Astrocyte (in vitro differentiated cells and primary cell): ENCODE measurements around the gene GRAP2. TPM values are rescaled to one million over a fixed set of nuclear protein-coding genes. Genes with fewer than 3 reads are reported as not detected.

Experiments used
- DNase-seq: peaks from one replicate; pipeline ENCODE4 v3.0.0-alpha.2; 2010; ENCODE audit warnings: low read depth
- FAIRE-seq: peaks from 2 replicates; lab custom pipeline; 2011; peaks lifted over from hg19 to GRCh38; lab: Jason Lieb, UNC
- H2AFZ ChIP-seq: 2 replicates; pipeline ENCODE4 v1.6.0; 2012; ENCODE audit warnings: low read depth, low read length, inconsistent platforms
- H3K27ac ChIP-seq: 2 replicates; pipeline ENCODE4 v1.5.1; 2011; ENCODE audit warnings: low read depth, low read length, inconsistent platforms
- H3K27me3 ChIP-seq: 2 replicates; pipeline ENCODE4 v1.6.0; 2011; ENCODE audit warnings: low read length, inconsistent platforms; ENCODE audit not compliant: insufficient read depth
- H3K36me3 ChIP-seq: 2 replicates; pipeline ENCODE4 v1.5.1; 2011; ENCODE audit warnings: low read length, inconsistent platforms; ENCODE audit not compliant: insufficient read depth
- H3K4me1 ChIP-seq: 2 replicates; pipeline ENCODE4 v1.5.1; 2011; ENCODE audit warnings: low read length, inconsistent platforms; ENCODE audit not compliant: insufficient read depth
- H3K4me2 ChIP-seq: 2 replicates; pipeline ENCODE4 v1.6.0; 2012; ENCODE audit warnings: low read length, inconsistent platforms
- H3K4me3 ChIP-seq: 2 replicates; pipeline ENCODE4 v1.5.1; 2011; ENCODE audit warnings: low read depth, mild to moderate bottlenecking, low read length, inconsistent platforms; ENCODE audit not compliant: insufficient read depth
- H3K79me2 ChIP-seq: 2 replicates; pipeline ENCODE4 v1.6.0; 2012; ENCODE audit warnings: mild to moderate bottlenecking, low read length, inconsistent platforms; ENCODE audit not compliant: insufficient read depth
- H3K9ac ChIP-seq: 2 replicates; pipeline ENCODE4 v1.6.0; 2012; ENCODE audit warnings: mild to moderate bottlenecking, low read length, inconsistent platforms
- H3K9me3 ChIP-seq: 2 replicates; pipeline ENCODE4 v1.5.1; 2012; ENCODE audit warnings: low read depth, mild to moderate bottlenecking, low read length, inconsistent platforms; ENCODE audit not compliant: insufficient read depth
- H4K20me1 ChIP-seq: 2 replicates; pipeline ENCODE4 v1.6.0; 2012; ENCODE audit warnings: low read length, inconsistent platforms; ENCODE audit not compliant: insufficient read depth
- H3K27ac Mint-ChIP-seq: one replicate; pipeline ENCODE4 v1.8.0; 2021; ENCODE audit warnings: mild to moderate bottlenecking, mixed read lengths; ENCODE audit not compliant: unreplicated experiment
- H3K27me3 Mint-ChIP-seq: one replicate; pipeline ENCODE4 v1.8.0; 2021; ENCODE audit warnings: low read depth, mixed read lengths; ENCODE audit not compliant: unreplicated experiment
- H3K36me3 Mint-ChIP-seq: one replicate; pipeline ENCODE4 v1.8.0; 2021; ENCODE audit warnings: low read depth, mixed read lengths; ENCODE audit not compliant: unreplicated experiment
- H3K4me1 Mint-ChIP-seq: one replicate; pipeline ENCODE4 v1.8.0; 2021; ENCODE audit warnings: low read depth, mixed read lengths; ENCODE audit not compliant: unreplicated experiment
- H3K4me3 Mint-ChIP-seq: one replicate; pipeline ENCODE4 v1.8.0; 2021; ENCODE audit warnings: mild to moderate bottlenecking, moderate library complexity, mixed read lengths; ENCODE audit not compliant: unreplicated experiment
- H3K9me3 Mint-ChIP-seq: one replicate; pipeline ENCODE4 v1.8.0; 2021; ENCODE audit warnings: mild to moderate bottlenecking, mixed read lengths; ENCODE audit not compliant: unreplicated experiment
- EZH2 ChIP-seq: IDR thresholded peaks from 2 replicates; pipeline ENCODE4 v1.6.1; 2012; ENCODE audit warnings: mild to moderate bottlenecking, low read length, inconsistent platforms; ENCODE audit not compliant: insufficient read depth
- total RNA-seq: library from RNA; stranded (reverse); gene quantifications from 2 replicates; pipeline ENCODE4 v1.2.1, GENCODE V29; 2021
- TF ChIP-seq, protein P1 (sequence below): IDR thresholded peaks from 2 replicates; pipeline ENCODE4 v1.5.1; 2011; ENCODE audit warnings: low read depth, mild to moderate bottlenecking, inconsistent platforms, low read length, moderate library complexity; ENCODE audit not compliant: insufficient read depth

GRAP2 gene
- total RNA-seq, 1 donor from 2014 or later: 0.23 TPM

DNA sequence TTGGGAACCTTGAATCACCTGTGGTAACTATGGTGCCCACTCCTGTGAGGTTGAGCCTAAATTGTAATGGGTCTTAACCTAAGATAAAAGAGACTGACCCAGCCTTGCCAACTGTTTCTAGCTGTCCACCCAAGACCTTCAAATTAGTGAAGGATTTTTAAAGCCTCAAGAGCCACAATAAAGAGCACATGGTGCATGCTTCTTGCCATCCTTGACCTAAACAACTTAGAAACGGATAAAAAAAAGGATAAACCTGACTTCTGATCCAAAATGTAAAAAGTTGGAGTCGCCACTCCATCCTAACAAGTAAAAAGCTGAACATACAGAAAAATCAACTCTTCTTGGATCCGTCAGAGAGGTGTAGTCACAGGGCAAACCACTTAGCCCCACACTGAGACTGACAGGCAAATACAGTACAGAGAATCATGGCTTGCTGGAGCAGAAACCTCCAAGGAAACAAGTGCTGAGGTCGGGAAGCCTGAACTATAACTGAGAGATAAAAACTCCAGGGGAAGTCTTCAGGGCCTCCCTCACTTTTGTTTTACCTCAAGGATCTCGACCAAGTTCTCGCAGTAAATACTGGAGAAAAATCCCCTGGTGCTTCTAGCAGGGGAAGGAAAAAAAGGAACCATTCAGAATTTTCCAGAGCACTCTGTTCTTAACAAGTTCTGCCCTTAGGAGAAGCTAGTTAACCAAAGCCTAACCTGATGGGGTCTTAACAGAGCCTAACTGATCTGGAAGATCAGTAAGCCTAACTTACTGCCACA, 23.6 kb upstream of the GRAP2 start:
- Mint-ChIP-seq H3K27me3 (peaks cover 3% of the 10 kb centered on the region), H3K27ac (no peak overlapping the region), H3K9me3 (no peaks in the 10 kb centered on the region), H3K4me1 (no peaks in the 10 kb centered on the region), H3K36me3 (no peaks in the 10 kb centered on the region), H3K4me3 (no peak overlapping the region)
- no peak for DNase-seq
- Histone ChIP-seq H3K4me3 (no peak overlapping the region), H3K9ac (no peak overlapping the region), H3K36me3 (no peaks in the 10 kb centered on the region), H3K27ac (no peak overlapping the region), H3K4me2 (no peak overlapping the region), H3K79me2 (no peaks in the 10 kb centered on the region), H2AFZ (no peak overlapping the region), H3K4me1 (no peaks in the 10 kb centered on the region), H3K27me3 (peaks cover 8% of the 10 kb centered on the region), H4K20me1 (no peaks in the 10 kb centered on the region), H3K9me3 (no peaks in the 10 kb centered on the region)
- FAIRE-seq: no peak
- no peak for TF ChIP-seq EZH2
- TF ChIP-seq, protein P1, sequence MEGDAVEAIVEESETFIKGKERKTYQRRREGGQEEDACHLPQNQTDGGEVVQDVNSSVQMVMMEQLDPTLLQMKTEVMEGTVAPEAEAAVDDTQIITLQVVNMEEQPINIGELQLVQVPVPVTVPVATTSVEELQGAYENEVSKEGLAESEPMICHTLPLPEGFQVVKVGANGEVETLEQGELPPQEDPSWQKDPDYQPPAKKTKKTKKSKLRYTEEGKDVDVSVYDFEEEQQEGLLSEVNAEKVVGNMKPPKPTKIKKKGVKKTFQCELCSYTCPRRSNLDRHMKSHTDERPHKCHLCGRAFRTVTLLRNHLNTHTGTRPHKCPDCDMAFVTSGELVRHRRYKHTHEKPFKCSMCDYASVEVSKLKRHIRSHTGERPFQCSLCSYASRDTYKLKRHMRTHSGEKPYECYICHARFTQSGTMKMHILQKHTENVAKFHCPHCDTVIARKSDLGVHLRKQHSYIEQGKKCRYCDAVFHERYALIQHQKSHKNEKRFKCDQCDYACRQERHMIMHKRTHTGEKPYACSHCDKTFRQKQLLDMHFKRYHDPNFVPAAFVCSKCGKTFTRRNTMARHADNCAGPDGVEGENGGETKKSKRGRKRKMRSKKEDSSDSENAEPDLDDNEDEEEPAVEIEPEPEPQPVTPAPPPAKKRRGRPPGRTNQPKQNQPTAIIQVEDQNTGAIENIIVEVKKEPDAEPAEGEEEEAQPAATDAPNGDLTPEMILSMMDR: no peak

DNA sequence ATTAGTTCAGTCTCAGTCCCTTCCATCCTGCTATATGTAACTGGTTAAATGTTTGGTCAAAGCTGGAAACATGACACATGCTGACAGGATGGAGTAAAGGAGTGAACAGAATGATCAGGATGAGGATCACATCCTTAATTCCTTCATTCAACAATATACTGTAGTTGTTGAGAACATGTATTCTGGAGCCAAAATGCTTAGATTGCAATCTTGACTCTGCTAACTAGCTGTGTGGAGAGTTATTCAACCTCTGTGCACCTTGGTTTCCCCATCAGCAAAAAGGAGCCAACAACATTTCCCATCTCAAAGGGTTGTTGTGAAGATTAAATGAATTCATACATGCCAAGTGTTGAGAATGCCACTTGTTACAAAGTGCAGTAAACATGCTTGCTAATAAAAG, 20.2 kb upstream of the GRAP2 start:
- H2AFZ ChIP-seq: no peak overlapping the region
- H3K27me3 Mint-ChIP-seq: peaks cover 3% of the 10 kb centered on the region

More for the DNA sequence above, 20.2 kb upstream of the GRAP2 start:
- TF ChIP-seq, protein P1: no peak
- no peak for TF ChIP-seq EZH2
- Histone ChIP-seq H4K20me1 (no peaks in the 10 kb centered on the region), H3K36me3 (no peaks in the 10 kb centered on the region), H3K9me3 (no peaks in the 10 kb centered on the region), H3K27me3 (peaks cover 11% of the 10 kb centered on the region), H3K4me3 (no peak overlapping the region), H3K27ac (no peak overlapping the region), H3K4me1 (no peaks in the 10 kb centered on the region), H3K79me2 (no peaks in the 10 kb centered on the region), H3K9ac (no peak overlapping the region), H3K4me2 (no peak overlapping the region)
- H3K27ac Mint-ChIP-seq: no peak overlapping the region
- no peak overlapping the region for H3K4me3 Mint-ChIP-seq
- H3K4me1 Mint-ChIP-seq: no peaks in the 10 kb centered on the region
- H3K9me3 Mint-ChIP-seq: no peaks in the 10 kb centered on the region
- FAIRE-seq (no peak), DNase-seq (no peak)
- no peaks in the 10 kb centered on the region for H3K36me3 Mint-ChIP-seq
